H1 (cell line): ENCODE data around the gene RUFY2. TPM values are rescaled to one million over a fixed set of nuclear protein-coding genes. Genes with fewer than 3 reads are reported as not detected.

Experiments used
- CTCF ChIA-PET: fragments of 300-600 bp; sonication (Branson Sonifier 250); formaldehyde crosslinking; loops from one replicate; lab custom pipeline; 2021; ENCODE audit not compliant: partially characterized antibody; lab: Charles Lee
- POLR2A ChIA-PET: fragments of 300-600 bp; sonication (Branson Sonifier 250); formaldehyde crosslinking; loops from one replicate; lab custom pipeline; 2021; ENCODE audit warnings: inconsistent platforms; ENCODE audit not compliant: partially characterized antibody; lab: Charles Lee
- DNase-seq, 2 experiments: peaks; one replicate each; pipeline versions ENCODE4 v3.0.0 to v3.0.0-alpha.2; 2010 to 2022; ENCODE audit warnings: low spot score in 2 of 2, low read depth in 1 of 2, mixed read lengths in 1 of 2
- FAIRE-seq: peaks from 2 replicates; lab custom pipeline; 2011; peaks lifted over from hg19 to GRCh38; lab: Jason Lieb, UNC
- H2AFZ ChIP-seq: 2 replicates; pipeline ENCODE4 v1.8.1; 2012; ENCODE audit warnings: low read length, inconsistent platforms
- H2AK5ac ChIP-seq: 2 replicates; pipeline ENCODE4 v1.6.1; 2013; ENCODE audit warnings: low read depth, low read length
- H2BK120ac ChIP-seq: replicated peaks from 2 replicates; pipeline ENCODE3; 2013; ENCODE audit warnings: low read depth, low read length, inconsistent platforms
- H2BK12ac ChIP-seq: 2 replicates; pipeline ENCODE4 v1.6.1; 2013; ENCODE audit warnings: low read depth, low read length
- H2BK15ac ChIP-seq: 2 replicates; pipeline ENCODE4 v1.6.1; 2013; ENCODE audit warnings: low read length
- H2BK20ac ChIP-seq: 2 replicates; pipeline ENCODE4 v1.6.1; 2013; ENCODE audit warnings: low read length
- H2BK5ac ChIP-seq: 2 replicates; pipeline ENCODE4 v1.6.1; 2013; ENCODE audit warnings: low read depth, low read length
- H3K14ac ChIP-seq: 2 replicates; pipeline ENCODE4 v1.6.1; 2013; ENCODE audit warnings: inconsistent platforms; ENCODE audit not compliant: insufficient read length
- H3K18ac ChIP-seq: 2 replicates; pipeline ENCODE4 v1.6.1; 2013; ENCODE audit warnings: low read length; ENCODE audit errors: extremely low read depth
- H3K23ac ChIP-seq: 2 replicates; pipeline ENCODE4 v1.6.1; 2013; ENCODE audit warnings: inconsistent platforms; ENCODE audit not compliant: insufficient read length
- H3K23me2 ChIP-seq: 2 replicates; pipeline ENCODE4 v1.6.1; 2013; ENCODE audit warnings: low read depth, low read length
- H3K27ac ChIP-seq: 2 replicates; pipeline ENCODE4 v1.6.1; 2011; ENCODE audit warnings: low read depth, low read length, inconsistent platforms
- H3K27me3 ChIP-seq, 4 experiments: replicated peaks in 1 of 4; 1 replicate in 1 of 4; 2 replicates in 3 of 4; pipeline versions ENCODE4 v1.6.1 to v1.8.1; 2011 to 2013; ENCODE audit warnings: low read length in 3 of 4, mild to moderate bottlenecking in 3 of 4, inconsistent platforms in 2 of 4, mixed read lengths in 2 of 4, moderate library complexity in 1 of 4; ENCODE audit not compliant: control insufficient read depth in 3 of 4, insufficient read depth in 3 of 4; ENCODE audit errors: extremely low read depth in 1 of 4
- H3K36me3 ChIP-seq, 4 experiments: 2 replicates each; pipeline versions ENCODE4 v1.6.1 to v1.8.1; 2011 to 2013; ENCODE audit warnings: mild to moderate bottlenecking in 4 of 4, low read length in 3 of 4, moderate library complexity in 2 of 4, control low read depth in 1 of 4, inconsistent platforms in 1 of 4; ENCODE audit not compliant: insufficient read depth in 4 of 4, control insufficient read depth in 2 of 4
- H3K4ac ChIP-seq: replicated peaks from 2 replicates; pipeline ENCODE3; 2013; ENCODE audit warnings: low read length, low read depth, mixed read lengths, inconsistent platforms; ENCODE audit not compliant: insufficient read length
- H3K4me1 ChIP-seq, 4 experiments: replicated peaks in 1 of 4; 1 replicate in 1 of 4; 2 replicates in 3 of 4; pipeline versions ENCODE4 v1.6.1 to v1.8.1; 2011 to 2013; ENCODE audit warnings: low read length in 3 of 4, inconsistent platforms in 2 of 4, mixed read lengths in 1 of 4; ENCODE audit not compliant: insufficient read depth in 4 of 4, control insufficient read depth in 3 of 4
- H3K4me2 ChIP-seq, 2 experiments: 2 replicates each; pipeline versions ENCODE4 v1.6.1 to v1.8.1; 2011 to 2013; ENCODE audit warnings: low read depth in 2 of 2, low read length in 2 of 2, control low read depth in 1 of 2, inconsistent platforms in 1 of 2, mild to moderate bottlenecking in 1 of 2; ENCODE audit not compliant: insufficient read depth in 1 of 2
- H3K4me3 ChIP-seq, 4 experiments: fragments of 200-600, 300-600 bp in 1 of 4; sonication (generic), shearing (Covaris generic), sonication (Bioruptor Twin) in 1 of 4; 2 replicates each; pipeline versions ENCODE4 v1.5.1 to v1.8.1; 2011 to 2016; ENCODE audit warnings: low read length in 4 of 4, low read depth in 3 of 4, control low read depth in 2 of 4, inconsistent platforms in 2 of 4, mild to moderate bottlenecking in 2 of 4, mixed read lengths in 1 of 4, moderate library complexity in 1 of 4; ENCODE audit not compliant: insufficient read depth in 2 of 4; ENCODE audit errors: extremely low read depth in 1 of 4
- H3K56ac ChIP-seq: replicated peaks from 2 replicates; pipeline ENCODE3; 2013; ENCODE audit warnings: low read depth, mild to moderate bottlenecking, mixed read lengths, low read length, inconsistent platforms; ENCODE audit not compliant: insufficient read length
- H3K79me1 ChIP-seq: 2 replicates; pipeline ENCODE4 v1.6.1; 2013; ENCODE audit warnings: low read depth, low read length, control low read depth
- H3K79me2 ChIP-seq, 2 experiments: 2 replicates each; pipeline versions ENCODE4 v1.6.1 to v1.8.1; 2012 to 2013; ENCODE audit warnings: low read length in 2 of 2, mild to moderate bottlenecking in 2 of 2, inconsistent platforms in 1 of 2; ENCODE audit not compliant: insufficient read depth in 2 of 2, control insufficient read depth in 1 of 2
- H3K9ac ChIP-seq, 4 experiments: replicated peaks in 1 of 4; 1 replicate in 1 of 4; 2 replicates in 3 of 4; pipeline versions ENCODE4 v1.6.1 to v1.8.1; 2011 to 2013; ENCODE audit warnings: low read depth in 3 of 4, low read length in 3 of 4, control low read depth in 2 of 4, mild to moderate bottlenecking in 2 of 4, moderate library complexity in 2 of 4, inconsistent platforms in 1 of 4; ENCODE audit errors: extremely low read depth in 1 of 4
- H3K9me3 ChIP-seq, 2 experiments: 2 replicates each; pipeline versions ENCODE4 v1.6.1 to v1.8.1; 2012 to 2013; ENCODE audit warnings: mild to moderate bottlenecking in 2 of 2, moderate library complexity in 2 of 2, control low read depth in 1 of 2, inconsistent platforms in 1 of 2, low read depth in 1 of 2, low read length in 1 of 2, mixed read lengths in 1 of 2; ENCODE audit not compliant: insufficient read depth in 2 of 2
- H4K20me1 ChIP-seq, 2 experiments: replicated peaks in 1 of 2; 2 replicates each; pipeline versions ENCODE3 to v1.8.1; 2011 to 2013; ENCODE audit warnings: inconsistent platforms in 2 of 2, low read length in 2 of 2, mild to moderate bottlenecking in 1 of 2; ENCODE audit not compliant: insufficient read depth in 2 of 2, control insufficient read depth in 1 of 2
- H4K5ac ChIP-seq: 2 replicates; pipeline ENCODE4 v1.6.1; 2013; ENCODE audit warnings: low read length, low read depth, mixed read lengths, inconsistent platforms; ENCODE audit not compliant: insufficient read length
- H4K8ac ChIP-seq: 2 replicates; pipeline ENCODE4 v1.8.0; 2013; ENCODE audit warnings: mild to moderate bottlenecking, moderate library complexity, low read length, inconsistent platforms; ENCODE audit not compliant: insufficient read depth; ENCODE audit errors: extremely low read depth
- H4K91ac ChIP-seq: replicated peaks from 2 replicates; pipeline ENCODE3; 2013; ENCODE audit warnings: low read length, mixed read lengths, inconsistent platforms; ENCODE audit not compliant: insufficient read length
- BCL11A ChIP-seq, 2 experiments: IDR thresholded peaks; one replicate each; pipeline ENCODE4 v1.6.1; 2011; ENCODE audit warnings: low read depth in 2 of 2, low read length in 2 of 2, mild to moderate bottlenecking in 2 of 2
- CHD1 ChIP-seq: IDR thresholded peaks from 2 replicates; pipeline ENCODE4 v1.6.1; 2012; ENCODE audit warnings: low read depth, low read length, improper control_type of control experiment
- CTCF ChIP-seq, 3 experiments: IDR thresholded peaks; 1 replicate in 2 of 3; 2 replicates in 1 of 3; pipeline versions ENCODE4 v1.5.1 to v1.6.1; 2011; ENCODE audit warnings: low read length in 3 of 3, mild to moderate bottlenecking in 3 of 3, inconsistent platforms in 2 of 3, low read depth in 1 of 3, moderate library complexity in 1 of 3; ENCODE audit not compliant: insufficient read depth in 1 of 3; ENCODE audit errors: control extremely low read depth in 1 of 3
- EGR1 ChIP-seq: IDR thresholded peaks from 2 replicates; pipeline ENCODE4 v1.6.1; 2011; ENCODE audit warnings: low read depth, low read length, borderline replicate concordance
- EP300 ChIP-seq, 2 experiments: IDR thresholded peaks; 1 replicate in 1 of 2; 2 replicates in 1 of 2; pipeline ENCODE4 v1.6.1; 2011 to 2012; ENCODE audit warnings: low read depth in 2 of 2, low read length in 2 of 2, mild to moderate bottlenecking in 2 of 2, borderline replicate concordance in 1 of 2, inconsistent platforms in 1 of 2, moderate library complexity in 1 of 2
- JUND ChIP-seq: IDR thresholded peaks from 2 replicates; pipeline ENCODE4 v1.6.1; 2011; ENCODE audit warnings: mild to moderate bottlenecking, improper control_type of control experiment, low read length
- KDM1A ChIP-seq: fragments of 200-600, 300-600 bp; sonication (generic); IDR thresholded peaks from 2 replicates; pipeline ENCODE4 v1.7.1; 2016; ENCODE audit warnings: mild to moderate bottlenecking, low read length, borderline replicate concordance
- KDM4A ChIP-seq: IDR thresholded peaks from one replicate; pipeline ENCODE4 v1.7.1; 2012; ENCODE audit warnings: low read depth, mild to moderate bottlenecking, moderate library complexity, low read length, inconsistent platforms; ENCODE audit not compliant: severe bottlenecking
- MAFK ChIP-seq: IDR thresholded peaks from 2 replicates; pipeline ENCODE4 v1.6.1; 2012; ENCODE audit warnings: low read depth, mild to moderate bottlenecking, improper control_type of control experiment, low read length
- NANOG ChIP-seq: IDR thresholded peaks from 2 replicates; pipeline ENCODE4 v1.6.1; 2011; ENCODE audit warnings: low read length, low read depth, mild to moderate bottlenecking, inconsistent platforms; ENCODE audit not compliant: insufficient read depth, poor library complexity, severe bottlenecking
- SIN3A ChIP-seq, 2 experiments: IDR thresholded peaks in 1 of 2; conservative IDR thresholded peaks in 1 of 2; 2 replicates each; pipeline ENCODE4 v1.6.1; 2011 to 2012; ENCODE audit warnings: low read length in 2 of 2, improper control_type of control experiment in 1 of 2, low read depth in 1 of 2, mild to moderate bottlenecking in 1 of 2
- WGBS, 2 experiments: shearing (Covaris generic) in 1 of 2; methylation state at CpG; one replicate each; pipeline versions ENCODE4 v1.1.6 to v1.1.7; 2013 to 2015; ENCODE audit warnings: low lambda C conversion rate in 2 of 2, mixed read lengths in 2 of 2, inconsistent platforms in 1 of 2, low coverage in 1 of 2, missing lambda C conversion rate in 1 of 2; ENCODE audit not compliant: insufficient replicate concordance in 2 of 2, insufficient coverage in 1 of 2, insufficient read length in 1 of 2; ENCODE audit errors: extremely low coverage in 1 of 2, missing lambda C conversion rate in 1 of 2; 5-methylcytosine and 5-hydroxymethylcytosine counted together
- polyA plus RNA-seq, 7 experiments: library from polyadenylated mRNA; depleted of rRNA in 3 of 7; stranded (reverse) in 5 of 7; unstranded in 2 of 7; fragments of >200 nt in 5 of 7; fragments of 200-250 nt in 2 of 7; gene quantifications; 1 replicate in 5 of 7; 2 replicates in 1 of 7; 4 replicates in 1 of 7; pipeline versions ENCODE4 v1.2.1 to v1.2.3, GENCODE V29; 2011 to 2013; ENCODE audit warnings: missing spikeins in 2 of 7, mixed read lengths in 2 of 7
- total RNA-seq: library from RNA; stranded (reverse); fragmentation: NEBNext Ultra II Directional; extraction: Animal tissue kit (Norgen Biotek cat#: 25700); gene quantifications from 2 replicates; pipeline ENCODE4 v1.2.1, GENCODE V29; 2021

Gene RUFY2
- total and polyA plus RNA-seq, 2 of the 8 experiments (the other 6 are each of a cell fraction or from before 2014, with no cell fraction given): 3.4 to 12.0 TPM

- Histone ChIP-seq H2BK5ac (no peak overlapping the region), H3K27me3 (no peaks in the 10 kb centered on the region), H4K91ac (no peak overlapping the region), H3K9ac (no peak overlapping the region), H3K4me2 (no peak overlapping the region), H2BK15ac (no peak overlapping the region), H3K79me1 (no peaks in the 10 kb centered on the region), H3K36me3 (no peaks in the 10 kb centered on the region), H2AK5ac (no peak overlapping the region), H2BK20ac (no peak overlapping the region), H4K20me1 (no peaks in the 10 kb centered on the region), H3K56ac (no peak overlapping the region), H3K4ac (no peak overlapping the region), H3K18ac (no peak overlapping the region), H3K23ac (no peak overlapping the region), H3K9me3 (no peaks in the 10 kb centered on the region), H4K8ac (no peak overlapping the region), H3K4me3 (no peak overlapping the region), H4K5ac (no peak overlapping the region), H3K79me2 (no peaks in the 10 kb centered on the region), H3K23me2 (no peaks in the 10 kb centered on the region), H3K14ac (no peak overlapping the region), H2BK120ac (no peak overlapping the region), H3K4me1 (peaks cover 0 to 3% (median 0%) of the 10 kb centered on the region in 4 experiments; a peak in 1 of 7 replicates), H3K27ac (no peak overlapping the region), H2AFZ (no peak overlapping the region), H2BK12ac (no peak overlapping the region)
- CTCF ChIA-PET: interaction anchor here (0.6 to 4.7 kb wide), 16 partner anchors 8 to 832 kb away, joined by 3 to 71 read pairs (median 6); partner anchors contain the start of gene ATOH7
- FAIRE-seq: no peak
- DNase-seq: no peak
- 69% methylated on average over 5 of the region's 5 CpGs; no CpG with 5 or more reads in 1 of the 2 experiments for WGBS, 2 experiments
- POLR2A ChIA-PET: interaction anchor here (1.4 to 3.9 kb wide), 2 partner anchors 28 to 30 kb away, joined by 3 to 15 read pairs; partner anchors contain the start of genes HNRNPH3 and PBLD
- TF ChIP-seq SIN3A (conservative IDR thresholded peaks at IDR 0.05 in 1 of 2, IDR thresholded peaks at IDR 0.05 in 1 of 2; ENCODE audit: low read depth in 1 of 2, low read length in 2 of 2) (no peak), MAFK (no peak), EP300 (IDR thresholded peaks at IDR 0.05; ENCODE audit: borderline replicate concordance in 1 of 2, low read depth in 2 of 2, low read length in 2 of 2) (no peak), CTCF (IDR thresholded peaks at IDR 0.05; ENCODE audit: control extremely low read depth in 1 of 3, insufficient read depth in 1 of 3, low read depth in 1 of 3, low read length in 3 of 3) (no peak), EGR1 (no peak), CHD1 (no peak), KDM4A (no peak), NANOG (no peak), BCL11A (IDR thresholded peaks at IDR 0.05; ENCODE audit: low read depth in 2 of 2, low read length in 2 of 2) (no peak), KDM1A (no peak), JUND (no peak)
Measured at GRCh38 chr10:68302871-68303270, 104.2 kb downstream of the RUFY2 start.
